GM18868 (cell line): ENCODE data around the gene AHR.
"Not testable (repeated sequence)": the region's sequence is repeated elsewhere in the genome, so short reads cannot be mapped to it uniquely, and the experiment has no call there.

Experiments used
- ATAC-seq: cut with Tn5 transposase; IDR thresholded peaks from one replicate; pipeline ENCODE4 v1.9.1; 2021; ENCODE audit warnings: mild to moderate bottlenecking, moderate library complexity; ENCODE audit not compliant: unreplicated experiment

AHR gene

DNA sequence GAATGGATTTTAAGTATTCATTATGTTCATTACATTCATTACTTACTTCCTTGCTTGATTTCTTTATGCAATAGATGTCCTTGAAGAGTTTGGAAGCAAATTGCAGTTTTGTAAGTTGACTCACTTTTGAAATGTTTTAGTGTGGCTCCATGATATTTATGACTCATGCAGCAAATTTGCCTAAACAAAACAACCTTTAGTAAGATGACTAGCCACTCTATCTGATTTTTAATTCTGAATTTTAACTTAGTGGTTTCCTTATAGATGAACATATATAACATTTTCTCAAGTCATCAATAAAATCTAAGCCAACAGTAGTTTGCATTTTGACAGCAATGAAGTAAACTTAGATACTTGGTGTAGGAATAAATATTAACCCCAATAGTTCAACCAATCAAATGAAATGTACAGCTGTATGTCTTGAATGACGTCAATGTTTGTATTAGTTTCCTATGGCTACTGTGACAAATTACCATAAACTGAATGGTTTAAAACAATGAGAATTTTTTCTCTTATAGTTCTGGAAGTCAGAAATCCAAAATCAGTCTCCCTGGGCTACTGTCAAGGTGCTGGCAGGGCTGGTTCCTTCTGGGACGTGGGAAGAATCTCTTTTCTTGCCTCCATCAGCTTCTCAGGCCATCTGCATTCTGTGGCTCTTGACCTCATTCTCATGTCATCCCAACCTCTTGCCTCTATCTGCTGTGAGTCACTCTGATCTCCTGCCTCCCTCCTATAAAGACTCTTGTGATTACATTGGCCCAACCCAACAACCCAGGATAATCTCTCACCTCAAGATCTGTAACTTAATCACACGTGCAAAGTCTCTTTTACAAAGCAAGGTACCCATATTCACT is 73.4 kb downstream of the AHR start:
- ATAC-seq: no peak

DNA sequence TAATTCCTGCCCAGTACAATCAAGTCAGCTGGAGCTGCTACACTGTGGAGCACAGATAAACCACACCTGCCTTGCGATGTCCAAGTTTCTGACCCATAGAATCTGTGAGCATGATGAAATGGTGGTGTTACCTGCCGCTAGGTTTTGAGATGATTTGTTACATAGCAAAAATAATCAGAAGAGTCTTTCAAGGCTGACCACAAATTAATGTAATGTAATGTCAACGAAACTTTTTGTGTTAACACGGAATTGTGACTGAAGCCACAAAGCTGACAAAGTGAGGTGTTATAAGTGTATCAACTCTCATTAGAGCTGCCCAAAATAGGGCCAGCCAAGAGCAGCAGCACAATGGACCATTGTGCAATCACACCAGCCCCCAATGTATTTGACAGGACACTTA is 75.7 kb downstream of the AHR start:
- no peak for ATAC-seq

DNA sequence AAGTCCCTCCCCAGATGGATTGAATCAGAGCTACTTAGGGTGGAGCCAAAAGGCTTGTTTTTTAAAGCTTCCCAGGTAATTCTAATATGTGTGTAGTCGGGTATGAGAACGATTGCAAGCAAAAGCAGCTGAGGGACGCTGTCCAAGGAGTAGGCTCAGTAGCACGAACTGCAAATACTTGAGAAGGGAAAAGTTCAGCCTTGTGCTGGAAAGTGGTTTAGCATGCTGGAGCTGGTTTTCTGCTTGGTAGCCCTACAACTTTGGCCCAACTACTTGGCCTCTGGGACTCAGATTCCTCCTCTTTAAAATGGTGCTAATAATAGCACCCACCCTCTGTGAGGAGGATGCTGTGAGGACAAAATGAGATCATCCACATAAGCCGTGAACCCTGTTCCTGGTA is 76.2 kb downstream of the AHR start:
- ATAC-seq: no peak

DNA sequence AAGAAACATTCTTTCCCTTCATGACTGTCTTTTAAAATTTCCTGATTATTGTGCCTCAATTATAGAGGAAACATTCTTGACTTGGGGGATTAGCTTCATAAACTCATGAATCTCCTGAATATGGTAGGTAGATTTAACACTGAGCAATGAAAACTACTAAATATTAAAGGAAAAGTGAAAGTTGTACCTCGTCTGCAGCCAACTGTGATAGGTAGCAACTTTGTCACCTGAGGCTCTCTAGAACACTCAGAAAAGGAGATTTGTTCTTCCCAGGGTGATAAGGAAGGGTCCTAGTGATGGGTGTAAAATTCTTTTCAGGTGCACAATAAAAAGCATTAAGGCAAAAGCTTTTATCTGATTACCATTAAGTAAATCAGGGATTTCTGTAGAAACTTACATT is 78.1 kb downstream of the AHR start:
- ATAC-seq: no peak

DNA sequence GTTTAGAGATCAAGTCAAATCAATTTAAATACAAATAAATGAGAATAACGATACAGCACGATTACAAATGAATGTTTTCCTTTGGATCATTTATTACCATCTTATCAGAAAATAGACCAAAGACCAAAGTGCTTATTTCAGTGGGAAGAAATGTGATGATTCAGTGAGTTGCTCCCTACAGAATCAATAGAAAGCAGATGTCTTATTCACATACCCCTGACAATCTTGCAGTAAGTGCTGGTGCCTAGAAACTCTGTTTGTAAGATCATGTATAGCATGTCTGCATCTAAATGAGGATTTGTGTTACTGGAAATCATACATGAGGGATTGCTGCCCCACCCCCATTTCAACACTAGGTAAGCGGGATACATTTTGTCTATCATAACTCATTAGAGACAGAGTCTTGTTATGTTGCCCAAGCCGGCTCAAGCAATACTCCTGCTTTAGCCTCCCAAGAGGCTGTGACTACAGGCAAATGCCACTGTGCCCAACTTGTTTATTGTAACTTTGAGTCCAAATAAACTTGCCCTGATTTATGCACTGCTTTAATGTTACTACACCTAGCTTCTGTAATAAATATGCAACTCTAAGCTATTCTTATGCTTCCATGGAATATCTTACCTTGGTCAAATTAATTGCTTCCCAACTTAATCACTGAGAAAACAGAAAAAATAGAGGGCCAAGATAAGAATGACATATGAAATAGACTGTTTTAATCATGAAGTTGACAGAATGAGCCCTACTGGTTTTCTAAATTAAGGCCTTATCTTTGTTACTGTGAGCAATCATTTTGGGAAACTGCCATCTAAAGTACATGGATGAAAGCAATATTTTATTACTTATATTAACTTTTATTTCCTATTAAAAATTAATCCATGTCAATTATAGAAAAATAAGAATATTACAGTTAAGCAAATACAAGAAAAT is 82.5 kb downstream of the AHR start:
- ATAC-seq: no peak

DNA sequence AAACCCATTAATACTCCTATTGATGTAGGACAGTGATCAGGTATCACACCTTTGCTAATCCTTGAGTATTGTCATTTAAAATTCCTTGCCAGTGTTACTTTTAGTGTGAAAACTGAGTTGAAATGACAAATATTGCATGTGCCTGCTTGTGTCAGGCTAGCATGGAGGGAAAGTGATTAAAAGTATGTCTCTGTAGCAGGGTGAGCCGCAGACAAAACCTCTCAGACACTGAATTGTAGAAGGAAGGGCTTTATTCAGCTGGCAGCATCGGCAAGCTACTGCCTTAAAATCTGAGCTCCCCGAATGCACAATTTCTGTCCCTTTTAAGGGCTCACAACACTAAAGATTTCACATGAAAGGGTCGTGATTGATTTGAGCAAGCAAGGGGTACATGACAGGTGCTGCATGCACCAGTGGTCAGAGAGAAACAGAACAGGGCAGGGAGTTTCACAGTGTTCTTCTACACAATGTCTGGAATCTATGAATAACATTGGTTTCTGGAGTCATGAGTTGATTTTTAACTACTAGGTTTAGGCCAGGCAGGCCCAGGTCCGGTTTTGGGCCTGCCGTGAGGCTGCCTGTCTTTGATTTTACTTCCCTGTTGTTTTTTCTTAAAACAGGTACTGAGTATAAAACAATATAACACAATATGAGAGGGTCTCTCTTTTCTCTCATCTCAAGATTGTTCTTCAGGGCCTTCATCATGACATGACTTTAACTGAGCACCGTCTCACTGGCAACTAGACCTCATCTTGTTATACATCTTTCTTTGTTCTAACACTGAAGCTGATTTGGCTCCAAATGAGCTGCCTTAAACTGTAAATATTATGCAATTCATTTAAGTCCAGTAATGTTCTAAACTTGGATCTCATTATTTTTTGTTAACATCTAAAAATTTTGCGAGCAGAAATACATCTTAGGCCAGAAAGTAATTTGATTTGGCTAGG is 84.2 kb downstream of the AHR start:
- ATAC-seq: not testable (repeated sequence)

DNA sequence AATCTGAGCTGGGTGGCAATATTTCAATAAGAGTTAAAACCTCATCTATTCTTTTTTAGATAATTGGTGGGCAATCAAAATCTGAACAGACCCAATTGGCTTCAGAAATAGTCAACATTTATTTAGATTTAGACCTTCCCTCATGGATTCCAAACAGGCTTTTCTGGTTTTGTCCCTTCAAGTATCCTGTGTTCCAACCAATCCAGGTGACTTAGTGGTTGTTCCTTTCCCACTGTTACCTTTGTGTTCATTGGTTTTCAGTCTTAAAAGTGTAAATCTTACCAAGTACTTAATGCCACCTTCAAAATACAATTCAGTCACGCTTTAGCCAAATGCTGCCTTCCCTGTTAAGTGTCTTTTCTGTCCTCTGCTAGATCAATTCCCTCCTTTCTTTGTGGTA is 85.9 kb downstream of the AHR start:
- no peak for ATAC-seq

DNA sequence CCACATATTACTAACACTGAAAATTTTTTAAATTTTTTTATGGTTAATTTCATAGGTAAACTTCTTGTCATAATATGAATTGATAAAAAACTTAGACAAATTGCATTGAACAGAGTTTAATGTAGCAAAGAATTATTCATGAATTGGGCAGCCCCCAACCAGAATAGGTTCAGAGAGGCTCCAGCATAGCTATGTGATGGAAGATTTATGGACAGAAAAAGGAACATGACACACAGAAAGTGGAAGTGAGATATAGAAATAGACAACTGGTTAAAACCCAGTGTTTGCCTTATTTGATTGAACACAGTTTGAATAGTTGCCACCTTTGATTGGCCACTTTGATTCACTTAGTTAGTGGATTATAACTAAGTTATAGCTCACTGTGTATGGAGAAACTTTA is 87.2 kb downstream of the AHR start:
- no peak for ATAC-seq

DNA sequence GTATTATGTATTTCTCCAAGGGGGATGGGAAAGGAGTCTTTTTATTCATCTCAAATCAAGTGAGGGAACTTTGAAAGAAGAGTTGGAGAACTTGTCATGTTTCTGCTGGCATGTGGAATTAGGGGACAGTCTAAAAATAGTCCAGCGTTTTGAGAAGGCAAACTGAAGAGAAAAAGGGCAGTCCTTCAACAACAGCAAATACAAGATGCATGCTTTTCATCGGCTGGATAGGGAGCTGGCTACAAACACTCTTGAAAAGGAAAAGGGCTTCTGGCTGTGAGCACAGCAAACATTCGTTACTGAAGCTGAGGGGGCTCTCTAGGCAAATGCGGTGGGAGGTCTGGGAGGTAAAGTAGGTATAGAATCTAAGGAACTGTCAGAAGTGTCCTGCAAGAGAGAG is 91.9 kb downstream of the AHR start:
- ATAC-seq: no peak

DNA sequence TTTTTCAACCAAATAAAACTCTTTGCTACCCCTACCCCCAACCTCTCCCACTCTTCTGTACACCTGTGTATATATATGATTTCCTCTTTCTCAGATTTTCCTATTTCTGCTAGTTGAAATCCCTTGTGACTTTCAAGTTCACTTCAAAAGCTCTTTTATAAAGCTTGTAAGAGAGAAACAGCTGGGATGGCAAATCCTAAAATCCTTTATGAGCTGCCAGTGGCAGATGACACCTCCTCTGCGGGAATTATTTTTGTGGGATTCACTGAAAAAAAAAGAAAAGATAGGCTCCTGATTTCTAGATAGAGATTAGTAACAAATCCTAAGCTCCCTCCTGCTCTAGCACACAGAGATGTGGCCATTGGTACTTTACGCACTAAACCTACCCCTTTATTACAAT is 92.9 kb downstream of the AHR start:
- no peak for ATAC-seq

DNA sequence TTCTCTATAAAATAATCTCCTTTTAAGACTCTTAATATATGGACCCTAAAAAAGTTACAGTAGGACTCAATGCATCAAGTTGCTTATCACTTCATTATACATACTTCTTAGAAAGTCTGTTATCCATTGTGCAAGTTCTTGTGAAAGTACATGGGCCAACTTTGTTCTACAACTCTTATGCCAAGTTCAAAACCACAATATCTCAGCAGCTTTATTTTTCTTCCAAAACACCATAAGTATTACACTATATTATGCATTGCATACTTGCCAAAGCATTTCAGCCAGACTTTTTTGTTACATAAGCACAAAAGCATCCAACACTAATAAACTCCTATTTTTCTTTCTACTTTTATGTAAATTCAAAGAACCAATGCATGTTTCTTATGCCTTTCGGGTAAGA is 94.4 kb downstream of the AHR start:
- no peak for ATAC-seq

DNA sequence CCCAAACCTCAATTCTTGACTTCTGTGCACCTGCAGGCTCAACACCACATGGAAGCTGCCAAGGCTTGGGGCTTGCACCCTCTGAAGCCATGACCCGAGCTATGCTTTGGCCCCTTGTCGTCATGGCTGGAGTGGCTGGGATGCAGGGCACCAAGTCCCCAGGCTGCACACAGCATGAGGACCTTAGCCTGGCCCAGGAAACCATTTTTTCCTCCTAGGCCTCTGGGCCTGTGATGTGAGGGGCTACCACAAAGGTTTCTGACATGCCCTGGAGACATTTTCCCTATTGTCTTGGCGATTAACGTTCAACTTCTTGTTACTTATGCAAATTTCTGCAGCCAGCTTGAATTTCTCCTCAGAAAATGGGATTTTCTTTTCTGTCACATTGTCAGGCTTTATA is 96.1 kb downstream of the AHR start:
- not testable (repeated sequence) for ATAC-seq
